ENCODE results near the gene FAM24B.
"Not testable (repeated sequence)": the region's sequence is repeated elsewhere in the genome, so short reads cannot be mapped to it uniquely, and the experiment has no call there.

Gene FAM24B, protein sequence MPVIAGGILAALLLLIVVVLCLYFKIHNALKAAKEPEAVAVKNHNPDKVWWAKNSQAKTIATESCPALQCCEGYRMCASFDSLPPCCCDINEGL

DNA sequence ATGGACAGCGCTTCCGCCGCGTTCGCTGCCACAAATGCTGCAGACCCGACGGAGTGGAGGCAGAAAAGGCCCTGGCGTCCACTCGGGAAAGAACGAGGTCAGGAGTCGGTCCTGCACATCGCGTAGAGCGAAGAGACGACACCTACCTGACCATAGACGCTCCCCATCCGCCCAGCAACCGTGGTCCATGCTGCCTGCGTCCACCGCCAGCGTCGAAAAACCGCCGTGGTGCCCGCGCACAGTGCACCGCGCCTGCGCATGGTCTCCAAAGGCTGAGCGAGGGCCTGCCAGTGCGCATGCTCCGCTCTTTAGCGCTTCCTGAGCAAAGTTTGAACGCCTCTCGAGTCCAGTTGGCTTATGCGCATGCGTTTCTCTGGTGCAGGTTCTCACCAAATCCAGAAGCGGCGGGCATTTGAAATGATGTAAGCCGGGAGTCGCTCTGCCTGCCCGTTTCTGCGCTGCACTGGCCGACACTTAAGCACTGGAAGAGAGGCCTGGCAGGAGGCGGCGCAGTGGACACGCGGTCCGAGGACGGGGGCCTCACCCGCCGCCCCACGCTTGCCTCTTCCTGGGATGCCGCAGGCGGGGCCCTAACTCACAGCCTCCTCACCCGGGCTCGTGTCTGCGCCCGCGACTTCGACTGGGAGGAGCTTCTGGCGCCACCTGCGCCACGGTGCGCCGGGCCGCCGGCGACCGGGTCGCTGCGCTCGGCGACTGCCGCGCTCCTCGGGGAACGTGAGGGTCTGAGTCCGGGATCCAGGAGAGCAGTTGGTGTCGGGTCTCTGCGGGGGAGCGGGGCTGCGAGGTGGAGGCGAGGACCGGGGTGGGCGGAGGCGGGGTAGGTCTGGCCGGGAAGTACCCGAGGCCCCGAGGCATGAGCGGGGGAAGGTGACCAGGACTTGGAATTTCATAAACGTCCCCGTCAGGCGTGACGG, at the start of gene FAM24B:
Gene FAM24B, minus strand, starts transcription at position 243 of the 935 bp plus-strand sequence. CDS start 29,066 bp downstream, outside the sequence.
- DNase-seq, result peak; percentile 47

DNA sequence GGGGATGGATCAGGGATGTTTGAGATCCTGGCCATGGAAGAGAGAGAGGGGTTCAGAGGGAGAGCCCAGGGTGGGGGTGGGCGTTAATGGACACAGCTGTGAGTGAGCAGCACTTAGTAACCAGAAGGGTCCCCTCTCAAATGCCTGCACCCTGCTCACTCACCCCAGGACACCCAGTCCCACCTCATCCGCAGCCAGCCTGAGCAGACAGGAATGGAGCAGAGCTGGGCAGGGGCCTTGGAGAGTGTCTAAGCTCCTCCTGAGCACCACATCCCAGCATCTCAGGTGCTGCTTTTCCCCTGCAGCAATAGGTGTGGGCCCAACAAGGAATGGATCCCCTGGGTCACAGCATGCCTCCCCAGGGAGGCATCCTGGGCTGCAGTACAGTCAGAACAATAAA, 36.3 kb upstream of the FAM24B start:
- no peak for DNase-seq

DNA sequence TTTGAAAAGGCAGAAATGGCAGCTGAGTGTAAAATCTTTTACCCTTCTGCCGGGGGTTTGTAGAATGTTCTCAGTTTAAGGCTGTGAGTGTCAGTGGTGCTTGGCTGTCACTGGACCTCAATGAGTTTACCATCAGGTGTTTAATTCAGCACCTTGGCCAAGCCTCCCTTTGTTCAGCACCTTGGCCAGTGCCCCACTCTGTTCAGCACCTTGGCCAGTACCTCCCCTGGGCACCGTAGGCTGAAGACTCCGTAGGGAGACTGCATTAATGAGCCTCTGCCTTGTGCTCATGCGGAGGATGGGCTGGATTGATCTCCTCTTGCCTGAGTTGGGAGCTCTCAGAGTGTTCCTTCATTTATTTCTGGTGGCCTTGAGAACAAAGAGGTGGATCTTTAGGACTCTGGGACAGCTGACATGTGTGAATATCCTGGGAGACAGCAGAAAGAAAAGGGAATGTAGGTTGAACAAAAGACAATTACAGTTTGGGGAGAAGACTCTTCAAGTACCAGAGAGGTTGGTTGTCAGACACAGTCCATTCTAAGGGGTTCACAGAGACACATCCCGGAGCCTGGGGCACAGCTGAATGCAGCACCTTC, 32.6 kb upstream of the FAM24B start:
- no peak for DNase-seq

DNA sequence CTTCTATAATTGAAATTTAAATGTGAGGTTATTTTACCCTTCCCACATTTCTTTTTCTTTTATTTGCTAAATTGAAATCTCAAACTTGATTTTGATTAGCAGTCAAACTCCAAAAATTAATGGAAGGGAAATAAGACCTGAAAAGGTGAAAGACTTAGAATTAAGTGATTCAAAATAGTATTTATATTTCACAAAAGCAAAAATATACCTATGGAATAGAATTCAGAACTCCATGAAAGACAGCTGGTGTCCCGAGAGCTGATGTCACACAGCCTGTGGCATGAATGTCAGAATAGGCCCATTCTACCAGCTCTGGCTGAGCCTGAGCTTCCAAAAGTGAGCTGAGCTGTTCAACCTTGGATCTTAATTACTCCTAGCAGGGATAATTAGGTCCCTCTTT, 30.9 kb upstream of the FAM24B start, which contains the start of gene FAM24A:
Gene FAM24A, plus strand, starts transcription at position 301 of the 400 bp plus-strand sequence. CDS start 1,025 bp downstream, outside the sequence.
- DNase-seq, result no peak

DNA sequence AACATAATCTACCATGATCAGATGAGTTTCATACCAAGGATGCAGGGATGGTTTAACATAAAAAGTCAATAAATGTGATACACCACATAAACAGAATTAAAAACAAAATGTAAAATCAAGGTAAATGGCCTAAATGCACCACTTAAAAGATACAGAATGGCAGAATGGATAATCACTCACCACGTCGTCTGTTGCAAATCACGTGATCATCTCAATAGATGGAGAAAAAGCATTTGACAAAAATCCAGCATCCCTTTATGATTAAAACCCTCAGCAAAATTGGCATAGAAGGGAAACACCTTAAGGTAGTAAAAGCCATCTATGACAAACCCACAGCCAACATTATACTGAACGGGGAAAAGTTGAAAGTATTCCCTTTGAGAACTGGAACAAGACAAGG, 24.5 kb upstream of the FAM24B start:
- not testable (repeated sequence) for DNase-seq

DNA sequence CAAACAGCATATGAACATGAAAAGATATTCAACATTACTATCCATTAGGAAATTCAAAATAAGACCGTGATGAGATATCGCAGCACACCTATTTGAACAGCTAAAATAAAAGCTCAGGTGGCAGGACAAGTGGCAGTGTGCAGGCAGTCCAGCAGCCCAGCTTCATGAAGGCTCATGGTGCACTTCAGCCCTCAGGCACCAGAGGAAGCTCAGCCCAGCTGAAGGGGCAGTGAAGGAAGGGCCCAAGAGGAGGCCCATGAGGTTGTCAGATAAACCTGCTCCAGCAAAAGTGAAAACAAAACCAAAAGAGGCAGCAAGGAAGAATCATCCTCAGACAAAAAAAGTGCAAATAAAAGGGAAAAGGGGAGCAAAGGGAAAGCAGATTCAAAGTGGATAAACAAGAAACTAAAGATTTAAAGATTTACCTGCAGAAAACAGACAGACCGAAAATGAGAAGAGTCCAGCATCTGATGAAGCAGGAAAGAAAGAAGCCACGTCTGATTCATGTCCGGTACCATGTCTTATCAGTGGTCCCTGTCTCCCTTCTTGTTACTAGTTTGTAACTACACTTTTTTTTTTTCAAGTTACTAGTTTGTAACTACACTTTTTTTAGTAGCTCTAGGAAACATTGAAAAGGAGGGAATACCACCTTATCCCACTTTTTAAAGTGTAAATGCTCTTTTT, 15.0 kb upstream of the FAM24B start:
- no peak for DNase-seq

DNA sequence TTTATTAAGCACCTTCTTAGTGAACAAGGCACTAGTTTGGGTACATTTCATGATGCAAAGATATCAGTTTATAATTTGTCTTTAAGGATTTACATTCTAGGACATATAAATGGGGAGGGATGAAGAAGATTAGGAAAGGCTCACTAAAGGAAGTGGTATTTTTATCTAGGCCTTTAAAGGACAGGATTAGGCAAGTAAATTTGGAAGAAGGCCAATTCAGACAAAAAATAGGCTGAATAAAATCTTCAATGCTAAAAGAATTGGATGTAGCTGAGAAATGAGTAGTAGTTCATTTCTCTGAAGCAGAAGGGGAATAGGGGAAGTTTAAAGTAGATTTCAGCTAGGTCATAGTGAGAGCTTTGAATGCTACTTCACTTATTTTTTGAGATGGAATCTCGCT, 4.8 kb upstream of the FAM24B start:
- DNase-seq, result no peak

DNA sequence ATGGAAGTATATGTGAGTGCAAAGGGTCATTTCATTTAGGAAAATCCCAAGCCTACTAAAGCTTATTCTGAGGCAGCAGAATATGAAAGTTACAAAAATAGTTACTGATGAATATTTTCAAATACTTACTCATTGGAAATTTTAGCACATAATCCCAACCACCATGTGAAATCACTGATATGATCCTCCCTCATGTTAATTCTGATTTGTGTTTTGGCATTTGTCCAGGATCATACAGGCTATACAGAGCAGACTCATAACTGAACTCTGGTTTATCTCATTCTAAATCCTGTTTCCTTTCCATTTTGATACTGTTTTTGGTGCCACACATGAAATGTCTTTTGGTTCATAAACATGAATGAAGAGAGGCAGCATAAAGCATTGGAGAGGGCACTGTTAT, 3.4 kb upstream of the FAM24B start:
- no peak for DNase-seq

DNA sequence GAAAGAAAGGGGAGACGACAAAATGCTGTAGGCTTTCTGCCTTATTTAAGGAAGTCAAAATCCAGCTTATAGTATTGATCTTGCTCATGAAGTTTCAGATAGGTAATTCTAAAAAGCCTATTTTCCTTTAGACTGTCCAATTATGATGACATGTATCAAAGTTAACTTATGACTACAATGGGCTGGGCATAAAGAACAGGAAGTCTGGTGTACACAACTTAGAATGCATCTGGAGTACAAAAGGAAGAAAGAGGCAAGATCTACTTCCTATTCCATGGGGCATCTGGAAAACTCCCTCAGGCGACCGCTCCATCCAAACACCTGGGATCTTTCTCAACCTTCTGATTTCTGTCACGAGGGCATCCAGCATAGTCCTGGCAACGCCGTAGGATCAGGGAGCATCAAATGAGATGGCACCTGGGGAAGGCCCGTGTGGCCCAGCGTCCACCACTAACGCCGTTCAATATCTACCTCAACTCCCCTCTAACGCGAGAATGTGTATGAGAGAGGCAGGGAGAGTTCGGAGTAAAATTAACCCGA, 512 bp downstream of the FAM24B start:
- DNase-seq, result no peak

DNA sequence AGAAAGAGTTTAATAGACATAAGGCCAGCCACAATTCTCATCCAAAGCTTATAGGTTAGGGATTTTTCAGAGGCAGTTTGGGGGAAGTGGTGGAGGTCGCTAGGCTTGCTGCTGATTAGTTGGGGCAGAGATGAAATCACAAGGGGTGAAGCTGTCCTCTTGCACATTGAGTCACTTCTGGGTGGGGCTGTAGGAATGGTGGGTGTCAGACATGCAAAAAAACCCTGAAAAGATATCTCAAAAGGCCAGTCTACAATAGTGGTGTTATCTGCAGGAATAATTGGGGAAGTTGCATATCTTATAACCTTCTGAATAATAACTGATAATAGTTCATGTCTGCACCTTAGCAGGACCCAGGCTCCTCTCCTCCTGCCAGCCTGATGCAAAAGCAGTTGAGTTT, 2.1 kb downstream of the FAM24B start:
- DNase-seq, result no peak

DNA sequence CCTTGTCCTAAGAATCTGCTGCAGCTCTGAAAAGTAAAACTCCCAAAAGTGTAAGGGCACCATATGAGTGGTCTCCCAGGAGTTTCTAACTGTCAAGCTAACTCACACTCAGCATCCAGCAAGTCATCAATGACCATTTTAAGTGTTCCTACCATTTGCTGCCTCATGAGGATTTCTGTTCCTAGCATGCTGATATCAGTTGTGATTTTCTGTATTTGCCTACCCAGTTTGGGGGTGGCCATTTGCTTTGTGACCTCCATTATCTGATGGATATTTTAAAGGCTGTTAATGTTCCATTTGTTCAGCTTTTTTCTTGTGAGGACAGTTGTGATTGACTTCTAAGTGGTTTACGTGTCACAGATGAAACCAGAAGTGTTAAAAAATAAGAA, 2.9 kb downstream of the FAM24B start:
- DNase-seq, result no peak

DNA sequence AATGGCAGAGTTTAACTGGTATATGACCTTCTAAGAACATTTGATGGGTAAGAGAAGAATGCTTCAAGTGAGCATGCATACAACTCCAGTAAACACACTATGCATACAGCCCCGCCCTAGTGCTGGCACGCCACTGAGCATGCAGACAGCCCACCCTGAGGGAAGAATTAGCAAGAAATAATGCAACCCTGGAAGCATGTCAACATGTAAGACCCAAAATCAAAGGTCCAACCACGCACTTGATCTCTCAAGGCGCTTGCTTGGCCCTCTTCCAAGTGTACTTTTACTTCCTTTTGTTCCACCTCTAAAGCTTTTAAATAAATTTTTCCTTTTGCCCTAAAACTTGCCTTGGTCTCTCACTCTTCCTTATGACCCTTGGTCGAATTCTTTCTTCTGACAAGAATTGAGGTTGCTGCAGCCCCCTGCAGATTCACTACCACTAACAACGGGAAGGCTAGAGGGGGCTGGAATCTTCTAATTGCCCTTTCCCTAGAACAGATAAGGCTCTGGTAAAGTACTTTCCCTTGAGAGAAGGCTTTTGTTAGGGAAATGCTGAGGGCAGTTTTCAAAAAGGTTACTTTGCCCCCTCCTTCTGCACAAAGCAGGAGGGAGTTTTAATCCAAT, 3.4 kb downstream of the FAM24B start:
- DNase-seq, result no peak

DNA sequence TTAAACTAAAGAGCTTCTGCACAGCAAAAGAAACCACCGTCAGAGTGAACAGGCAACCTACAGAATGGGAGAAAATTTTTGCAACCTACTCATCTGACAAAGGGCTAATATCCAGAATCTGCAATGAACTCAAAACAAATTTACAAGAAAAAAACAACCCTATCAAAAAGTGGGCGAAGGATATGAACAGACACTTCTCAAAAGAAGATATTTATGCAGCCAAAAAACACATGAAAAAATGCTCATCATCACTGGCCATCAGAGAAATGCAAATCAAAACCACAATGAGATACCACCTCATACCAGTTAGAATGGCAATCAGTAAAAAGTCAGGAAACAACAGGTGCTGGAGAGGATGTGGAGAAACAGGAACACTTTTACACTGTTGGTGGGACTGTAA, 7.4 kb downstream of the FAM24B start:
- DNase-seq, result not testable (repeated sequence)

DNA sequence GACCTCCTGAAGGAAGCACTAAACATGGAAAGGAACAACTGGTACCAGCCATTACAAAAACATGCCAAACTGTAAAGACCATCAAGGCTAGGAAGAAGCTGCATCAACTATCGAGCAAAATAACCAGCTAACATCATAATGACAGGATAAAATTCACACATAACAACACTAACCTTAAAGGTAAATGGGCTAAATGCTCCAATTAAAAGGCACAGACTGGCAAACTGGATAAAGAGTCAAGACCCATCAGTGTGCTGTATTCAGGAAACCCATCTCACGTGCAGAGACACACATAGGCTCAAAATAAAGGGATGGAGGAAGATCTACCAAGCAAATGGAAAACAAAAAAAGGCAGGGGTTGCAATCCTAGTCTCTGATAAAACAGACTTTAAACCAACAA, 10.6 kb downstream of the FAM24B start:
- not testable (repeated sequence) for DNase-seq

DNA sequence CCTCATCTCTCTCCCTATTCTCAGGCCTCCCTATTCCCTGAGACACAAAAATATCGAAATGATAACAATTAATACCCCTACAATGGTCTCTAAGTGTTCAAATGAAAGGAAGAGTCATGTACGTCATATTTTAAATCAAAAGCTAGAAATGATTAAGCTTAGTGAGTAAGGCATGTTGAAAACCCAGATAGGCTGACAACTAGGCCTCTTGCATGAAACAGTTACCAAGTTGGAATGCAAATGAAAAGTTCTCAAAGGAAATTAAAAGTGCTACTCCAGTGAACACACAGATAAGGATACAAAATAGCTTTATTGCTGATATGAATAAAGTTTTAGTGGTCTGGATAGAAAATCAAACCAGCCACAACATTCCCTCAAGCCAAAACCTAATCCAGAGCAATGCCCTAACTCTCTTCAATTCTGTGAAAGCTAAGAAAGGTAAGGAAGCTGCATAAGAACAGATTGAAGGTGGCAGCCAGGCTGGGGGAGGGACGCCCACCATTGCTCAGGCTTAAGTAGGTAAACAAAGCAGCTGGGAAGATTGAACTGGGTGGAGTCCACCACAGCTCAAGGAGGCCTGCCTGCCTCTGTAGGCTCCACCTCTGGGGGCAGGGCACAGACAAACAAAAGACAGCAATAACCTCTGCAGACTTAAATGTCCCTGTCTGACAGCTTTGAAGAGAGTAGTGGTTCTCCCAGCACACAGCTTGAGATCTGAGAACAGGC, 12.5 kb downstream of the FAM24B start:
- not testable (repeated sequence) for DNase-seq

DNA sequence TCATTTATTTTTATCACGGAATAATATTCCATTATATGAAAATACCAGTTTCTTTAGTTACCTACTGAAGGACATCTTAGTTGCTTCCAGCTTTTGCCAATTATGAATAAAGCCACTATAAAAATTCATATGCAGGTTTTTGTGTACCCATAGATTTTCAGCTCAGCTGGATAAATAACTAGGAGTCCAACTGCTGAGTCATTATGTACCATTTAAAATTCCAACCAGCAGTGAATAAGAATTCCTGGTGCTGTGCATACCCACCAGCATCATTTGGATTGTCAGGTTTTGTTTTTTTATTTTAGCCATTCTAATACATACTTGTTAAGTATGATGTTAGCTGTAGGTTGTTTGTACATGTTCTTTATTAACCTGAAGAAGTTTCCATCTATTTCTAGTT, 14.5 kb downstream of the FAM24B start:
- no peak for DNase-seq

DNA sequence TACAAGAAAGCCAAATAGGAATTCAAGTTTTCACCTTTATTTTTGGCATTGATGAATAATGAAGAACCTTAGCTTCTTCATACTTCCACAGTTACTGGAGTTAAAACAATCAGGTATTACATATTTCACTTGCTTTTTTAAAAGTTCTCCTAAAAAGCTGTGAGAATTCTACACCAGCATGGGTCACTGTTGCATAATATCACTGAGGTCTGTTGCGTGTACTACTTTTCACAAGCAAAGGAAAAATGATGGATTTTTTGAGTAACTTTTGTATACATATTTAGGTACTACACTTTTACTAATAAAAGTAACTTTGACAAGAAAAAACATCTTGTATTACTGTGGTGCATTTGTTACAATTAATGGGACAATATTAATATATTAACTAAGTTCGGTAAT, 15.2 kb downstream of the FAM24B start:
- DNase-seq, result no peak

DNA sequence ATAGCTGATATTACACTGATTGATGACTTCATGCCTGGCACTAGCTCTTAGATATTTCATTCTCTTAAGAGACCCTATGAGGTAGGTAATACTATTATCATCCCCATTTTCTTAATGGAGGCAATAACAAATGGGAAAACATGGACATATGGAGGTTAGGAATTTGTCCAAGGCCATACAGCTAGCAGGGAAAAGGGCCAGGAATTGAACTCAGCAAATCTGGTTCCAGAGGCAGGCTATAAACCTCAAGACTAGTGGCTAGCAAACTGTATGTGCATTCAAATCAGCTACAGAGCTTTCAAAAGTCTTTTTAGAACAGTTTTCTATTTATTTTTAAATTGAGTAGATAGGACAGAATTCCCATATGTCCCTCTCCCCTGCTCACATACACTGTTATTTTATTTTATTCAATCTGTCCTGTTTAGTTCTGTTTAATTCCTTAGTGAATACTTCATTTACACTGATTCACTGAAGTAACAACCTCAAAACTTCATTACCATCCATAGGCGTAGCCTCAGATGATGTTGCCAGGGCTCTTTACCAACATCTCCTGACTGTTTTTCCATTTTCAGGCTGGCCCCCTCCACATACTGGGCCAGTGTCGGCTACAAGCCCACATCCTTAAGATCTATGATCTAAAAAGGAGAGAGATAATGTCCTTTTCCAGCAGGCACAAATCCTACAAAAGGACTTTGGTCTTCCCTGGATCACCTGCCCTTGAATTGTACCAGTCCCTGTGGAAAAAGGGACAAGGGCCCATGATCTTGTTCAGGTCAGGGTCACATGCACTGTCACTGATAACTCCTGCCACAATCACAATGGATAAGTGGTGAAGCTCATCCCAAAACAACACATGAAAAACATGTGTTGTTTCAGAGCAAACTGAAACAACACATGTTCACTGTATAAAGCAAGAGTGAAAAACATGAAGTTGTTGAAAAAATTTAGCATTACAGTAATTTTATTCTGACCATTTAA, 15.9 kb downstream of the FAM24B start:
- no peak for DNase-seq

DNA sequence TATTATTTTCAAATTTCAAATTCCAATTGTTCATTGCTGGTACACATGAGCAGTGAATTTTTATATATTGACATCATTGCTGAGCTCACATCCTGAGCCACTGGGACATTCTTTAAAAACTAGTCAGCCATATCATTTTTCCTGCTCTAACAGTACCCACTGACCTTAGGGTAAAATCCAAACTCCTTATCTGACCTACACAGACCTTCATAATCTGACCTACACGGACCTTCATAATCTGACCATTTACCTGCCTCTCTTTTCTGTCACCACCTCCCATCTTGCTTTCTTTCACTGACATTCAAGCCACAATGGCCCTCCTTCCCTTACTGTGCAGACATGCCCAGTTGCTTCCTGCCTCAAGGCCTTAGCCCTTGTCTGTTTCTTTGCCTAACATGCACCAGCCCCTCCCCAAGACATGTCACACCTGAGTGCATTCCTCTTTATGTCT, 17.6 kb downstream of the FAM24B start:
- no peak for DNase-seq

DNA sequence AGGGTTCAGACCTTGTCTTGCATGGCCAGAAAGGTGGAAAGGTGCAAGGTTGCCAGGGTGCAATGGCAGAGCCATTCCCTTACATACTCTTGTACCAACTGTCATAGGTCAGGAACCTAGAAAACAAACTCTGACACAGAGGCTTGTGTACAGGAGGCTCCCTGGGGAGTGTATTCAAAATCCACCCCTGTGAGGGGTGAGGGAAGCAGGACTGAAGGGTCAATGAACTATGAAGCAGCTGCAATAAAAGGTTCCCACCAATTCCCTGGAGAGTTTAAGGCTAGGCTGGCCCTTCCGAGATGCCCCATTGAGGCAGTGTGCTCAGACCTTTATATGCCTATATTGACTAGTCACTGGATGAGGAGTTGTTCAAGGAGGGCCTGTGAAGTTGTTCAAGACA, 19.9 kb downstream of the FAM24B start:
- no peak for DNase-seq

DNA sequence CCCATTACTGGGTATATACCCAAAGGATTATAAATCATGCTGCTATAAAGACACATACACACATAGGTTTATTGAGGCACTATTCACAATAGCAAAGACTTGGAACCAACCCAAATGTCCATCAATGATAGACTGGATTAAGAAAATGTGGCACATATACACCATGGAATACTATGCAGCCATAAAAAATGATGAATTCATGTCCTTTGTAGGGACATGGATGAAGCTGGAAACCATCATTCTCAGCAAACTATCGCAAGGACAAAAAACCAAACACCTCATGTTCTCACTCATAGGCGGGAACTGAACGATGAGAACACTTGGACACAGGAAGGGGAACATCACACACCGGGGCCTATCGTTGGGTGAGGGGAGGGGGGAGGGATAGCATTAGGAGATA, 21.3 kb downstream of the FAM24B start:
- DNase-seq, result not testable (repeated sequence)
